HepG2 (cell line): Measurements from ENCODE around the gene CHRNB1. TPM values are rescaled to one million over a fixed set of nuclear protein-coding genes. Genes with fewer than 3 reads are reported as not detected.

Experiments
- ESRRA ChIP-seq: sonication (generic); formaldehyde crosslinking; IDR thresholded peaks from 2 replicates; pipeline ENCODE4 v1.5.1; 2020; ENCODE audit warnings: mild to moderate bottlenecking, low read depth, missing genetic modification reagents
- GLI4 ChIP-seq: sonication (generic); formaldehyde crosslinking; IDR thresholded peaks from 2 replicates; pipeline ENCODE4 v1.5.1; 2020; ENCODE audit warnings: missing genetic modification reagents, mild to moderate bottlenecking, moderate library complexity, borderline replicate concordance
- HOXD1 ChIP-seq: sonication (generic); formaldehyde crosslinking; IDR thresholded peaks from 2 replicates; pipeline ENCODE4 v1.5.0; 2020; ENCODE audit warnings: missing genetic modification reagents
- JARID2 ChIP-seq: sonication (generic); formaldehyde crosslinking; IDR thresholded peaks from 2 replicates; pipeline ENCODE4 v1.8.1; 2023; ENCODE audit warnings: missing genetic modification reagents, inconsistent platforms; ENCODE audit not compliant: insufficient replicate concordance
- MBD4 ChIP-seq: IDR thresholded peaks from 2 replicates; pipeline ENCODE4 v1.6.1; 2012; ENCODE audit warnings: low read length, inconsistent platforms, borderline replicate concordance
- MTF2 ChIP-seq: sonication (generic); formaldehyde crosslinking; IDR thresholded peaks from 2 replicates; pipeline ENCODE4 v1.5.0; 2020; ENCODE audit warnings: missing genetic modification reagents, borderline replicate concordance
- MZF1 ChIP-seq: sonication (generic); formaldehyde crosslinking; IDR thresholded peaks from 2 replicates; pipeline ENCODE4 v1.8.1; 2023; ENCODE audit warnings: mild to moderate bottlenecking, missing genetic modification reagents, borderline replicate concordance
- RBFOX2 ChIP-seq: fragments of 200-400 bp; formaldehyde crosslinking; IDR thresholded peaks from 2 replicates; pipeline ENCODE4 v1.6.1; 2017; ENCODE audit warnings: low read depth, mild to moderate bottlenecking, low read length
- ZIK1 ChIP-seq: sonication (generic); formaldehyde crosslinking; IDR thresholded peaks from 2 replicates; pipeline ENCODE4 v1.5.0; 2020; ENCODE audit warnings: mild to moderate bottlenecking, low read depth, missing genetic modification reagents, borderline replicate concordance
- ZNF180 ChIP-seq: sonication (generic); formaldehyde crosslinking; IDR thresholded peaks from 2 replicates; pipeline ENCODE4 v1.4.0; 2020; ENCODE audit warnings: low read depth, missing genetic modification reagents, borderline replicate concordance
- ZNF234 ChIP-seq: sonication (generic); formaldehyde crosslinking; conservative IDR thresholded peaks from 2 replicates; pipeline ENCODE4 v1.5.1; 2020; ENCODE audit warnings: mild to moderate bottlenecking, missing genetic modification reagents
- ZNF256 ChIP-seq: sonication (generic); formaldehyde crosslinking; conservative IDR thresholded peaks from 2 replicates; pipeline ENCODE4 v1.4.0; 2020; ENCODE audit warnings: missing genetic modification reagents
- ZNF550 ChIP-seq: sonication (generic); formaldehyde crosslinking; IDR thresholded peaks from 2 replicates; pipeline ENCODE4 v1.4.0; 2020; ENCODE audit warnings: mild to moderate bottlenecking, missing genetic modification reagents, borderline replicate concordance
- ZNF572 ChIP-seq: sonication (generic); formaldehyde crosslinking; IDR thresholded peaks from 2 replicates; pipeline ENCODE4 v1.5.1; 2020; ENCODE audit warnings: mild to moderate bottlenecking, missing genetic modification reagents
- polyA plus RNA-seq, 8 experiments: library from polyadenylated mRNA; depleted of rRNA in 3 of 8; stranded (reverse) in 7 of 8; unstranded in 1 of 8; fragments of >200 nt; fragmentation: Illumina TruSeq in 4 of 8; extraction: Trizol in 4 of 8; gene quantifications; 2 replicates each; pipeline versions ENCODE4 v1.2.1 to v1.2.3, GENCODE V29; 2011 to 2016; ENCODE audit warnings: low read depth in 4 of 8, missing spikeins in 1 of 8, mixed read lengths in 1 of 8; ENCODE audit not compliant: insufficient read depth in 1 of 8
- total RNA-seq, 5 experiments: library from RNA; depleted of rRNA; stranded (reverse); fragments of >200 nt; fragmentation: Illumina TruSeq; extraction: Trizol; gene quantifications; 2 replicates each; pipeline ENCODE4 v1.2.3, GENCODE V29; 2016; ENCODE audit warnings: low read depth in 1 of 5
- TF ChIP-seq, protein P1 (sequence below): sonication (generic); formaldehyde crosslinking; IDR thresholded peaks from 2 replicates; pipeline ENCODE4 v1.5.1; 2020; ENCODE audit warnings: mild to moderate bottlenecking, missing genetic modification reagents, moderate library complexity
- TF ChIP-seq, protein P2 (sequence below): IDR thresholded peaks from 2 replicates; pipeline ENCODE4 v1.6.1; 2016; ENCODE audit warnings: mild to moderate bottlenecking, missing biosample characterization, missing genetic modification reagents
- TF ChIP-seq, protein P3 (sequence below): sonication (generic); formaldehyde crosslinking; IDR thresholded peaks from 2 replicates; pipeline ENCODE4 v1.4.0; 2020; ENCODE audit warnings: missing genetic modification reagents

The CHRNB1 gene
- total and polyA plus RNA-seq, 2 of the 13 experiments (the other 11 are each of a cell fraction or from before 2014, with no cell fraction given): 5.4 to 33.7 TPM

- TF ChIP-seq, protein P1, sequence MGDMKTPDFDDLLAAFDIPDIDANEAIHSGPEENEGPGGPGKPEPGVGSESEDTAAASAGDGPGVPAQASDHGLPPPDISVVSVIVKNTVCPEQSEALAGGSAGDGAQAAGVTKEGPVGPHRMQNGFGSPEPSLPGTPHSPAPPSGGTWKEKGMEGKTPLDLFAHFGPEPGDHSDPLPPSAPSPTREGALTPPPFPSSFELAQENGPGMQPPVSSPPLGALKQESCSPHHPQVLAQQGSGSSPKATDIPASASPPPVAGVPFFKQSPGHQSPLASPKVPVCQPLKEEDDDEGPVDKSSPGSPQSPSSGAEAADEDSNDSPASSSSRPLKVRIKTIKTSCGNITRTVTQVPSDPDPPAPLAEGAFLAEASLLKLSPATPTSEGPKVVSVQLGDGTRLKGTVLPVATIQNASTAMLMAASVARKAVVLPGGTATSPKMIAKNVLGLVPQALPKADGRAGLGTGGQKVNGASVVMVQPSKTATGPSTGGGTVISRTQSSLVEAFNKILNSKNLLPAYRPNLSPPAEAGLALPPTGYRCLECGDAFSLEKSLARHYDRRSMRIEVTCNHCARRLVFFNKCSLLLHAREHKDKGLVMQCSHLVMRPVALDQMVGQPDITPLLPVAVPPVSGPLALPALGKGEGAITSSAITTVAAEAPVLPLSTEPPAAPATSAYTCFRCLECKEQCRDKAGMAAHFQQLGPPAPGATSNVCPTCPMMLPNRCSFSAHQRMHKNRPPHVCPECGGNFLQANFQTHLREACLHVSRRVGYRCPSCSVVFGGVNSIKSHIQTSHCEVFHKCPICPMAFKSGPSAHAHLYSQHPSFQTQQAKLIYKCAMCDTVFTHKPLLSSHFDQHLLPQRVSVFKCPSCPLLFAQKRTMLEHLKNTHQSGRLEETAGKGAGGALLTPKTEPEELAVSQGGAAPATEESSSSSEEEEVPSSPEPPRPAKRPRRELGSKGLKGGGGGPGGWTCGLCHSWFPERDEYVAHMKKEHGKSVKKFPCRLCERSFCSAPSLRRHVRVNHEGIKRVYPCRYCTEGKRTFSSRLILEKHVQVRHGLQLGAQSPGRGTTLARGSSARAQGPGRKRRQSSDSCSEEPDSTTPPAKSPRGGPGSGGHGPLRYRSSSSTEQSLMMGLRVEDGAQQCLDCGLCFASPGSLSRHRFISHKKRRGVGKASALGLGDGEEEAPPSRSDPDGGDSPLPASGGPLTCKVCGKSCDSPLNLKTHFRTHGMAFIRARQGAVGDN: peak; percentile 52; the same call in 1 of the 2 replicates
- TF ChIP-seq ESRRA (CRISPR knock-in tag) (0 out of 2 replicates have a peak, but pooled peaks have one; percentile 15), HOXD1 (CRISPR knock-in tag) (0 out of 2 replicates have a peak, but pooled peaks have one; percentile 23), RBFOX2 (no peak), ZNF256 (CRISPR knock-in tag) (no peak), ZNF180 (no peak), GLI4 (CRISPR knock-in tag) (no peak), MBD4 (no peak), ZNF572 (no peak), MTF2 (no peak), MZF1 (CRISPR knock-in tag) (no peak), ZNF550 (CRISPR knock-in tag) (no peak), ZNF234 (CRISPR knock-in tag) (0 out of 2 replicates have a peak, but pooled peaks have one; percentile 10), JARID2 (CRISPR knock-in tag) (no peak), ZIK1 (no peak)
- TF ChIP-seq, protein P2, sequence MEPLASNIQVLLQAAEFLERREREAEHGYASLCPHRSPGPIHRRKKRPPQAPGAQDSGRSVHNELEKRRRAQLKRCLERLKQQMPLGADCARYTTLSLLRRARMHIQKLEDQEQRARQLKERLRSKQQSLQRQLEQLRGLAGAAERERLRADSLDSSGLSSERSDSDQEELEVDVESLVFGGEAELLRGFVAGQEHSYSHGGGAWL (CRISPR knock-in tag): no peak; the same call in 1 of the 2 replicates
- TF ChIP-seq, protein P3, sequence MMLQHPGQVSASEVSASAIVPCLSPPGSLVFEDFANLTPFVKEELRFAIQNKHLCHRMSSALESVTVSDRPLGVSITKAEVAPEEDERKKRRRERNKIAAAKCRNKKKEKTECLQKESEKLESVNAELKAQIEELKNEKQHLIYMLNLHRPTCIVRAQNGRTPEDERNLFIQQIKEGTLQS (CRISPR knock-in tag): no peak
These were observed 33.7 kb downstream of the CHRNB1 start (continued) for GRCh38 chr17:7478276-7479212.
